ENCODE results near the gene EVA1C.
"Not testable (repeated sequence)": the region's sequence is repeated elsewhere in the genome, so short reads cannot be mapped to it uniquely, and the experiment has no call there.

EVA1C gene

GRCh38 chr21:32505767-32506166 lies 93.3 kb downstream of the EVA1C start:
- DNase-seq; H3K4me1 Mint-ChIP-seq (ENCODE audit: low read depth); H3K4me3 Mint-ChIP-seq; H3K27me3 Mint-ChIP-seq; H3K27ac Mint-ChIP-seq; H3K9me3 Mint-ChIP-seq: not testable (repeated sequence)
- peaks cover 81% of the 10 kb centered on the region for H3K36me3 Mint-ChIP-seq (ENCODE audit: low read depth)

- H3K27me3 Mint-ChIP-seq; H3K27ac Mint-ChIP-seq; H3K9me3 Mint-ChIP-seq; H3K4me1 Mint-ChIP-seq (ENCODE audit: low read depth); H3K4me3 Mint-ChIP-seq; DNase-seq: not testable (repeated sequence)
- peaks cover 76% of the 10 kb centered on the region for H3K36me3 Mint-ChIP-seq (ENCODE audit: low read depth)
Observed at GRCh38 chr21:32506411-32506965, 94.0 kb downstream of the EVA1C start.

- Mint-ChIP-seq H3K4me3 (no peak overlapping the region), H3K27me3 (no peaks in the 10 kb centered on the region), H3K36me3 (ENCODE audit: low read depth) (peaks cover 77% of the 10 kb centered on the region), H3K9me3 (peaks cover 4% of the 10 kb centered on the region), H3K27ac (no peak overlapping the region), H3K4me1 (ENCODE audit: low read depth) (no peaks in the 10 kb centered on the region)
- no peak for DNase-seq
Observed at GRCh38 chr21:32507342-32507919, 94.9 kb downstream of the EVA1C start.

- not testable (repeated sequence) for H3K4me3 Mint-ChIP-seq; H3K4me1 Mint-ChIP-seq (ENCODE audit: low read depth); H3K27ac Mint-ChIP-seq; DNase-seq; H3K9me3 Mint-ChIP-seq; H3K27me3 Mint-ChIP-seq
- peaks cover 75% of the 10 kb centered on the region for H3K36me3 Mint-ChIP-seq (ENCODE audit: low read depth)
Observed at GRCh38 chr21:32508036-32508435, 95.5 kb downstream of the EVA1C start.

GRCh38 chr21:32508558-32508957 lies 96.1 kb downstream of the EVA1C start:
- Mint-ChIP-seq H3K4me1 (ENCODE audit: low read depth) (no peaks in the 10 kb centered on the region), H3K27me3 (no peaks in the 10 kb centered on the region), H3K36me3 (ENCODE audit: low read depth) (peaks cover 73% of the 10 kb centered on the region), H3K27ac (no peak overlapping the region), H3K4me3 (no peak overlapping the region), H3K9me3 (peaks cover 4% of the 10 kb centered on the region)
- DNase-seq, result no peak

GRCh38 chr21:32508975-32509374 lies 96.5 kb downstream of the EVA1C start:
- not testable (repeated sequence) for H3K9me3 Mint-ChIP-seq; H3K4me1 Mint-ChIP-seq (ENCODE audit: low read depth); H3K27me3 Mint-ChIP-seq; H3K27ac Mint-ChIP-seq; DNase-seq; H3K4me3 Mint-ChIP-seq
- peaks cover 69% of the 10 kb centered on the region for H3K36me3 Mint-ChIP-seq (ENCODE audit: low read depth)

GRCh38 chr21:32514275-32515055 lies 102.0 kb downstream of the EVA1C start:
- peaks cover 5% of the 10 kb centered on the region for H3K4me1 Mint-ChIP-seq (ENCODE audit: low read depth)
- no peak for DNase-seq
- H3K9me3 Mint-ChIP-seq, result peaks cover 3% of the 10 kb centered on the region
- H3K4me3 Mint-ChIP-seq, result no peak overlapping the region
- no peaks in the 10 kb centered on the region for H3K27me3 Mint-ChIP-seq
- H3K27ac Mint-ChIP-seq, result no peak overlapping the region
- H3K36me3 Mint-ChIP-seq (ENCODE audit: low read depth), result peaks cover 30% of the 10 kb centered on the region

- Mint-ChIP-seq H3K4me3 (no peak overlapping the region), H3K36me3 (ENCODE audit: low read depth) (peaks cover 21% of the 10 kb centered on the region), H3K27ac (no peak overlapping the region), H3K9me3 (no peaks in the 10 kb centered on the region), H3K27me3 (no peaks in the 10 kb centered on the region), H3K4me1 (ENCODE audit: low read depth) (peaks cover 5% of the 10 kb centered on the region)
- DNase-seq, result no peak
Observed at GRCh38 chr21:32515874-32516273, 103.4 kb downstream of the EVA1C start.

GRCh38 chr21:32516756-32517649 lies 104.5 kb downstream of the EVA1C start:
- no peaks in the 10 kb centered on the region for H3K9me3 Mint-ChIP-seq
- H3K36me3 Mint-ChIP-seq (ENCODE audit: low read depth), result peaks cover 17% of the 10 kb centered on the region
- H3K4me1 Mint-ChIP-seq (ENCODE audit: low read depth), result peaks cover 5% of the 10 kb centered on the region
- no peak for DNase-seq
- no peaks in the 10 kb centered on the region for H3K27me3 Mint-ChIP-seq
- H3K27ac Mint-ChIP-seq, result no peak overlapping the region
- no peak overlapping the region for H3K4me3 Mint-ChIP-seq

- H3K27ac Mint-ChIP-seq, result no peak overlapping the region
- no peak for DNase-seq
- H3K36me3 Mint-ChIP-seq (ENCODE audit: low read depth), result peaks cover 2% of the 10 kb centered on the region
- no peak overlapping the region for H3K4me3 Mint-ChIP-seq
- H3K4me1 Mint-ChIP-seq (ENCODE audit: low read depth), result peaks cover 2% of the 10 kb centered on the region
- H3K9me3 Mint-ChIP-seq, result no peaks in the 10 kb centered on the region
- no peaks in the 10 kb centered on the region for H3K27me3 Mint-ChIP-seq
Observed at GRCh38 chr21:32519945-32520874, 107.7 kb downstream of the EVA1C start.

- Mint-ChIP-seq H3K4me3 (no peak overlapping the region), H3K4me1 (ENCODE audit: low read depth) (no peaks in the 10 kb centered on the region), H3K27ac (no peak overlapping the region), H3K27me3 (no peaks in the 10 kb centered on the region), H3K9me3 (no peaks in the 10 kb centered on the region), H3K36me3 (ENCODE audit: low read depth) (no peaks in the 10 kb centered on the region)
- no peak for DNase-seq
Observed at GRCh38 chr21:32520875-32521735, 108.6 kb downstream of the EVA1C start.

- no peak overlapping the region for H3K27ac Mint-ChIP-seq
- no peaks in the 10 kb centered on the region for H3K27me3 Mint-ChIP-seq
- H3K4me3 Mint-ChIP-seq, result no peak overlapping the region
- no peaks in the 10 kb centered on the region for H3K4me1 Mint-ChIP-seq (ENCODE audit: low read depth)
- H3K36me3 Mint-ChIP-seq (ENCODE audit: low read depth), result no peaks in the 10 kb centered on the region
- DNase-seq, result no peak
- H3K9me3 Mint-ChIP-seq, result no peaks in the 10 kb centered on the region
Observed at GRCh38 chr21:32521736-32522355, 109.3 kb downstream of the EVA1C start.

GRCh38 chr21:32523463-32523862 lies 111.0 kb downstream of the EVA1C start:
- Mint-ChIP-seq H3K4me1 (ENCODE audit: low read depth) (no peaks in the 10 kb centered on the region), H3K27ac (no peak overlapping the region), H3K36me3 (ENCODE audit: low read depth) (no peaks in the 10 kb centered on the region), H3K27me3 (no peaks in the 10 kb centered on the region), H3K9me3 (no peaks in the 10 kb centered on the region), H3K4me3 (no peak overlapping the region)
- DNase-seq, result no peak
